Stimulated activated CD4-positive, alpha-beta T cell treated with anti-CD3 and anti-CD28 coated beads, Interleukin-2, amount 100 ng/mL, for 24 hours (primary cell): ENCODE measurements around the gene FBXL20.

ENCODE experiments used
- DNase-seq, 2 donors: peaks; one replicate each; pipeline ENCODE4 v3.0.0-alpha.2; 2020

FBXL20 gene

GRCh38 chr17:39244600-39245570 lies 156.5 kb downstream of the FBXL20 start:
- DNase-seq = peak; percentile 93

GRCh38 chr17:39244016-39244599 lies 157.3 kb downstream of the FBXL20 start:
- DNase-seq = no peak

- no peak for DNase-seq
Measured at GRCh38 chr17:39243155-39243554, 158.3 kb downstream of the FBXL20 start.

DNA sequence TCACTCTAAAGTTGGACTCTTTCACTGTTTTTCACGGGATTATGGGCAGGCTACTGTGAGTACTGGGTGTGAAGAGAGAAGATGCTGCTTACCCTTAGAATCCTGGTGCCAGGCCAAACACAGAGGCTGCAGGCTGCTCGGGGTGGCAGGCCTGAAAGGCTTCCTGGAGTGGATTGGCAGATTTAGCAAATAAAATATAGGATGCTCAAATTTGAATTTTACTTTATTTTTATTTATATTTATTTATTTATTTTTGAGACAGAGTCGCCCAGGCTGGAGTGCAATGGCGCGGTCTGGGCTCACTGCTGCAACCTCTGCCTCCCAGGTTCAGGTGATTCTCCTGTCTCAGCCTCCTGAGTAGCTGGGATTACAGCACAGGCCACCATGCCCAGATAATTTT lies 160.8 kb downstream of the FBXL20 start:
- DNase-seq = no peak

DNA sequence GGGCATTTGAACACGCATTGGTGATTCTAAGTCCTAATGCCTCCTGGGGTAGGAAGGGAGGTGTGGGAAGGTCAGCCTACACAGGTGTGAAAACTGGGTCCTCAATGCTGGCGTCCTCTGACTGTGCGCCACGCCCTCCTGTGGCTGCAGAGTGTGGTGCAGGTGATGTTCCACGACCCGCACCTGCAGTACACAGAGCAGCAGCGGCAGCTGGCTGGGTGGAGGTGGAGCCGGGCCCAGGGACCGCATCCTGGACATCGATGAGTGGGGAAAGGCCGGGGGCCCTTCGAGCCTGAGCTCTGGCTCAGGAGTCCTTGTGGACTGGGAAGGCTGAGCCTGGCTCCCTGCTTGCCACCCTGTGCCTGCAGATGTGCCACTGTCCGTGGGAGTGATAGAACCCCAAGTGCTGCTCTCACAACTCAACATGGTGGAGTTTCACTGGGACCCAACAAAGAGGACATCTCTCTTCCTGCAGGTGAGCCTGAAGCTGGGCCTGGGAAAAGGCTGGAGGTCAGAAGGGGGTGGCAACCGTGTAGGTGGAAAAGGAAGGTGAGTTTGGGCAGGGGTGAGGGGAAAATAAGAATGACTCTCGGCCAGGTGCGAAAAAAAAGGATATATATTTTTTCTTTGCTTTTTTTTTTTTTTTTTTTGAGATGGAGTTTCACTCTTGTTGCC lies 161.6 kb downstream of the FBXL20 start:
- peak; percentile 69 to 77 for DNase-seq

- DNase-seq = peak; percentile 58 to 67
Measured at GRCh38 chr17:39238311-39238972, 163.0 kb downstream of the FBXL20 start.

- DNase-seq = no peak
Measured at GRCh38 chr17:39237586-39237985, 163.8 kb downstream of the FBXL20 start.

GRCh38 chr17:39236981-39237441 lies 164.4 kb downstream of the FBXL20 start:
- DNase-seq = no peak

GRCh38 chr17:39236450-39236927 lies 164.9 kb downstream of the FBXL20 start:
- DNase-seq = no peak

DNA sequence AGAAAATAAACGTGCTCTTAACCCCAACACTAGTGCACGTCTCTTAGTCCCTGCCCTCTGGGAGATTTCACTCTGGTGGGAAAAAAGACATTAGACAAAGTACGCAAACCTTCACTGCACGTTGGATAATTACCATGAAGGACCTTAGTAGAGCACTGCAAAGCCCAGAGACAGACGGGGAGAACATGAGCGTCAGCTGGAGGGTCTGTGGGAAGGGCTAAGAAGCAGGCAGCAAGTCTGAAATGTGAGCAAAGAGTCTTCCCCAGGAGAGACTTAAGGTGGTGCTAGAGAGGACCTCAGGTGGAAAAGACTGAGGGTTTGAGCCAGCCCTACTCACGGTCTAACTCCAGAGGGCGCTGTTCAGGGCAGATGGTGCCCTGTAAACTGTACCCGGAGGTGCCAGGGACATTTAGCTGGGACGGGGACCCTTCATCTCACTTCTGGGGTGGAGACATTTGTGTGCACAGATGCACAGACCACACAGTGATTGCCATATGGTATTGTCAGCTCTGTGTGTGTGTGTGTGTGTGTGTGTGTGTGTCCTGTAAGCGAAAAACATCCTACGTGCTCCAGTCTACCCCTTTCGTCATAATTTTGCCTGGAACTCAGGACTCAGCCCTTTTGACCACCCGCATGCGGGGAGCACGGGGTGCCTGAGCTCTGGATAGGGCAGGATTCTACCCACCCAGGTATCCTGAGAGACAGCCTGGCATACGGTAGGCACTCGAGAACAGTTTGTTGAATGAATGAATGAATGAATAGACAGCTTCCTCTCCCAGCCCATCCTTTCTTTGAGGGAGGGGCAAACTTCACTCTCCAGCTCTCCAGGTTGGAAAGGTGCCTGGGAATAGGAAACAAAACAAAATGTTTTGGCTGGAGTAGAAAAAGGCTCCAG lies 165.6 kb downstream of the FBXL20 start:
- peak; percentile 40 to 44 for DNase-seq

GRCh38 chr17:39231591-39232551 lies 169.6 kb downstream of the FBXL20 start:
- DNase-seq = peak; percentile 62 to 63

DNA sequence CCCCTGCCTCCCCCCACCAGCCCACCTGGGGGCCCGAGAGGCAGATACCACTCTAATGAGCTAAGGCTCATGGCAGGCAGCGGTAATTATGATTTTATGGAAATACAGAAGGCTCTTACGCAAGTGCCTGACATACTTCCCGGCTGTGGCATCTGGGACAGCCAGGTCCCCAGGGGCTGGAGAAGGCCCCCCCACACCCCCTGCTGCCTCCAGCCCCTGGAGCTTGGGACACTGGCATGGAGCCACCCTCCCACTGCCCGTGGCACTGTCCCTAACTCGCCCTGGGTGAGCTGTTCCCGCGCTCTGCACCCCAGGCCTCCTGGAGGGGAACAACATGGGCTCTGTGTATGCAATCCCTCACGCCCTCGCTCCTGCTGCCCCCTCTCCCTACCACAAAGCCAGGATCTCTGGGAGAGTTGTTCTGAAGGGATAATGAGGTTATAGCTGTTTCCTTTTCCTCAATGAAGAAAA lies 170.3 kb downstream of the FBXL20 start:
- no peak for DNase-seq

DNA sequence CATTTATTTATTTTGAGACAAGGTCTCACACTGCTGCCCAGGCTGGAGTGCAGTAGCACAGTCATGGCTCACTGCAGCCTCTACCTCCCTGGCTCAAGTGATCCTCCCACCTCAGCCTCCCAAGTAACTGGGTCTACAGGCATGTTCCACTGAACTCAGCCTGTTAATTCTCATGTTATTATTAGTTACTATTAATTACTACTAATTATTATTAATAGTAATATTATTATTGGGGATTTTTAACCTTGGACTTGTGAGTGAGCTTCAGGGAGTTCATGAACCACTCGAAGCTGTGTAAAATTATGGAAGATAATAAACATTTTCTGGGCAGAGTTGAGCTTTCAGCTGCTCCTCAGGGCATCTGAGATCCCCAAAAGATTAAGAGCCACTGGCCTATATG lies 171.1 kb downstream of the FBXL20 start:
- DNase-seq = no peak

- no peak for DNase-seq
Measured at GRCh38 chr17:39229274-39229913, 172.0 kb downstream of the FBXL20 start.

DNA sequence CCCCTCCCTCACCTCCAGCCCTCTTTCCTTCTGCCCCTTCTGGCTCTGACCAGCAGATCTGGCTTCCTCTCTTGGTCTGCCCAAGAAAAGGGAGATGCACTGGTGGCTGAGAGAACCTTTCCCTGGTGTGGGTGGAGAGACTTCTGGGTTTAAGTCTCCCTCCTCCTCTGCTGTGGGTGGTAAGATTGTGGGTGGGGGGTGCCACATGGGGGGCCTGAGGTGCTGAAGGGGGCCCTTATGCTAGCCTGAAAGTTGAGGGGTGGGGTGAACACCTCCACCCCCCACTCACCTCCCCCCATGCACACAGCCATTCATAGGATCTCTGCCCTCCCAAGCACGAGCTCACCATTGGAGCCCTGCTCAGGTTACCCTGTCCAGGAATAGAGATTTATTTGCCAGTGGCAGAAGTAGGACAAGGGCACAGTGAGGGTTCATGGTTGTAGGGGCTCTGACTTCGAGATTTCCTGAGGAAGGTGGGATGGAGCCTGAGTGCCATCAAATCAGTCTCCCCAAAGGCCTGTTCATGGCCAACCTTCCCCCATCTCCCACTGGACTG lies 174.0 kb downstream of the FBXL20 start:
- DNase-seq = no peak

- peak in 1 of 2 donors; percentile 65 for DNase-seq
Measured at GRCh38 chr17:39225959-39226683, 175.3 kb downstream of the FBXL20 start.

GRCh38 chr17:39225308-39225958 lies 176.0 kb downstream of the FBXL20 start, which contains the start of gene STAC2:
Gene STAC2, minus strand, starts transcription at chr17:39225945. Its CDS starts 443 bp downstream, at chr17:39225502.
- no peak for DNase-seq

DNA sequence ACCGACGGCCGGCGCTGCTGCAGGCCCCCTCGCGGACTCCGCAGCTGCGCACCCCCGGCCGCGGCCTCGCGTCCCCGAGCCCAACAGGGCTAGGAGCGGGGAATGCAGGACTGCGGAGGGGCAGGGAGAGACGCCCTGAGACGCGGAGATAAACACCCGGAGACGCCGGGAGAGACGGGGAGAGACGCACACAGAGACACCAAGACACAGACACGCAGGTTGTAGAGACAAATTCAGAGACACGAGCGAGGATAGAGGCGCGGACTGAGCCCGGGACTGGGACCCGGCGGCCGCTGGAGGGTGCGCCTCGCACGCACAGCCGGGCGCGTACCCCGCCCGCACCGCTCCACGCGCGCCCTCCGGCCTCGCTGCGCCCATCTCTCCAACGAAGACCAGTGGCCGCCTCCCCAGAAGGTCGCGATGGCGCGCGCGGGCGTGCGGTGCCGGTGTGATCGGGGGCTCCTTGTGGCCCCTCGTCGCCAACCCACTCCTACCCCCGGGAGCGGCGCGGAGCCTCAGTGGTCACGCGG lies 176.6 kb downstream of the FBXL20 start:
- no peak for DNase-seq
